Mucosa of gallbladder (tissue), 1 donor: Measurements from ENCODE around the gene AMOTL1. TPM values are rescaled to one million over a fixed set of nuclear protein-coding genes. Genes with fewer than 3 reads are reported as not detected.
"Not testable (repeated sequence)": the region's sequence is repeated elsewhere in the genome, so short reads cannot be mapped to it uniquely, and the experiment has no call there.

Source experiments
- DNase-seq: peaks from one replicate; pipeline ENCODE4 v3.0.0-alpha.2; 2020; ENCODE audit warnings: low spot score
- total RNA-seq: library from RNA; stranded (reverse); gene quantifications from one replicate; pipeline ENCODE4 v1.2.1, GENCODE V29; 2021
- donor health status: DM: no; HTN: no; CAD: no.

The AMOTL1 gene
- total RNA-seq, 1 donor from 2014 or later: 54.3 TPM

DNA sequence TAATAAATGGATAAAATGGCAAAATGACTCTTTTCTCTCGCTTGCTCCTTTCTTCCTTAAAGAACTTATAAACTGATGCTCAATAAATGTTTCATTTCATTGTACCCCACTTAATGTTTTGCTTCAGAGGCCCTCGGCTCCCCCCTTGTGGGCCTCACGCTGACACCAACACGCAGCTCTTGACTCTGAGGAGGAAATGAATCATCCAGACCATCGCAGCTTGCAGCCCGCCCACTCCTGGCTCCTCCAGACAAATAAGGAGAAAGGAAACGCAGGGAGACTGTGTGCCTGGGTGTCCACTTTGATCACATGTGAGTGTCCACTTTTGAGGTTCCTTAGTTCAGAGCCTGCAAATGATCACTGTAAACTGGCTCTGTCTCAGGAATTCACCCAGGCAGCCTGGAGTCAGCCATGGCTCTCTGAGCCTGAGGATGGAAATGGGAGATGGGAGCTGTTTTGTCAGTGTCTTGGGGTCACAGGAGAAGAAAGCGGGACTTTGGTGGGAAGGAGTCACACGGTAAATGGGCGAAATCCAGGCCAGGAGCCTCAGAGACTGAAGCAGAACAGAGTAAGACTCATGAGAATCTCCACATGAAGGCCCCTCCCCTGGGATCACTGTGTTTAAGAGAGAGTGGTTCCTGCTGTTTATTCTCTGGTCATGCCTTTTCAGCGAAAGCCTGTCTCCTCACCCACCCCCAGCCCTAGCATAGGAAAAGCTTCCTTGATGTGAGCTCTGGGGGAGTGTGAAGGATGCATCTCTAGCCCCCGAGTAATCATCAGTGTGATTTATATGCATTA lies 108.7 kb downstream of the AMOTL1 start:
- peak; percentile 77 for DNase-seq

DNA sequence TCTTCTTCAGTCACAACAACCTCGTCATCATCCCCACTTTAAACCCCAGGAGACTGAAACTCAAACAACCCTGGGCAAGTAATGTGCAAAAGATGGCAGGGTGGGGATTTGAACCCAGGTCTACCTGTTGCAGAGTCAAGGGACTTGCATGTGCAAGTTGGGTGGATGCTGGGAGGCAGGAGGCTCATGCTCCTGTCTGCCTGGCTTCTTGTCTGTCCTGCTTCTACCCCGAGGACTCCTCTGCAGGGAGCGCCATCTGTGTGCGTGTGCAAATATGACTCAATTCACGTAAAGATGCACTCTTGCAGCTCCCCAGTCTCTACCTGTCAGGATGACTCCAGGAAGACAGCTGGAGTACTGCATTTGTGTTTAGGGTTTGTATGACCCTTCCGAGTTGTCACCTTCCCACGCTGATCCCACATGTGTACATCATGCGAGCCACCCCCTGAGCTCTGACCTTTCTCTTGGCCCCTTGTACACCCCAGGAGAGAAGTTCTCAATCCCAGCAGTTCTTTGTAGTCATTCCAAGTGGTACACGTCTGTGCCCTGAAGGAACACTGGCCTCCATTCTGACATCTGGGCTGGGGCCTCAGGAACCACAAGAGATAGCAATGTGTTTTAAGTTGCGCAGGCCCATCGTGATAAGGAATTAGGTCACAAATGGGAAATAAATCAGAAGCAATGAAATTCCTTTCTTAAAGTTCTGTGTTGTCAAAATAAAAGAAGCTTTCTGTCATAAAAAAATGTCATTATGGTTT lies 109.5 kb downstream of the AMOTL1 start:
- no peak for DNase-seq

DNA sequence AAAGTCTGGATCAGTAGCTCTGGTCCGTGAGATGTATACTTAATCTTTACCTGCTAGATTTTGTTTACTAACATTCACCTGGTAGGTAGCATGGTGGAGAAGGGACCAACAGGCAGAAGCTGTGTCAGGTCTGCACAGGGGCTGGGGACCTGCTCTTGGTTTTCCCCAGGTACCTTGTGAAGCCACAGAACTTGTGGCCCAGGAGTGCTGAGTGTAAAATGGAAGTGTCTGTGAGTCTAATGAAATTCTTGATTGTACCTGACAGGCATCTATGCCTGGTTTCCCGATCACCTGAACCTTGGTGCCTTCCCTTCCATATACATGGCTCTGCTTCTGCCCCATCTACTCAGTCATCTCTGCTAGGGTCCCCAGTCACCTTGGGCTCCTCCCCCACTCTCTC lies 110.8 kb downstream of the AMOTL1 start:
- no peak for DNase-seq

DNA sequence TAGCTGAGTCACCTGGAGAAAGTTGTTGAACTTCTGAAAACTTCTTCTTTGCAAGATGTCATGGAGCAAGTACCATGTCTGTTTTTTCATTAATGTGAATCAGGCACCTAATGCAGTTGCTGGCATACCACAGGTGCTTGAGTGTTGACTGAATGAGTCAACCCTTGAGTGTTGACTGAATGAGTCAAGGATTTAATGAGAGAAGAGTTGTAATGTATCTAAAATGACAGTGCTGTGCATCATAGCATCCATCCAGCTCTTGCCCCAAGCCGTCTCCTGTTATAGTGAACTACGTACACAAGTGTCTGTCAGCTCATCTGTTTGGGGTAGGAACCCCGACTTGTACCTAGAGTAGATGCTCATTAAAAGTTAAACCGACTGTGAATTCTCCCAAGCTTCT lies 112.1 kb downstream of the AMOTL1 start:
- no peak for DNase-seq

DNA sequence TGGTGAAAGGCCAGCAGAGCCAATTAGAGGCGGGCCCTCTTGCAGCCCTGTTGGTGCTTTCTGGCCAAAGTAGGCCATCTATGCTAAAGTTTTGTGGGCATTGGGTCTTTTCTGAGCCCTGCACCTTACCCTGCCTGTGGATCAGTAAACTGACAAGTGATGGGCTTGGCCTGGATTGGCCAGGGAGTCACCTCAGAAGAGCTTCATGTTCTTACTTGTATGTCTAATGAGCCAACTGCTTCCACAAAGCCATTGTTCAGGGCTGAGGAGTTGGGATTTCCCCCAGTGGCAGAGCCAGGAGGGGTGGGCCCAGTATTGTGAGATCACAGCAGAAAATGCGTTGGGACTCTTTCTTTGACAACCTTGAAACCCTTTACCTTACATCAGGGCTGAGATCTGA lies 114.8 kb downstream of the AMOTL1 start:
- DNase-seq: no peak

DNA sequence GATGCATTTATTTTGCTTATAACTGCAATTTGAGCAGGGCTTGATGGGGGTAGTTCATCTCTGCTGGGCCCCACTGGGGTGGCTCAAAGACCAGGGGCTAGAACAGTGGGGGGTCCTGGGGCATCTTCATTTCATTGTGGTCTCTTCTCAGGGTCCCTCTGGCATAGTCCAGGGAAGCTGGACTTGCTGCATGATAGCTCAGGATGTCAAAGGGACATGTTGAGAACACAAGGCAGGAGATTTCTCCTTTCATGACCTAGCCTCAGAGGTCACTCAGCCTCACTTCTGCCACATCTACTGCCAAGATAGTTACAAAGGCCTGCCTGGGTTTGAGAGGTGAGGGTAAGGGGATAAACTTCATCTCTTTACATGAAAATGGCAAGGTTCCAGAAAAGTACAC lies 115.7 kb downstream of the AMOTL1 start:
- DNase-seq: no peak

DNA sequence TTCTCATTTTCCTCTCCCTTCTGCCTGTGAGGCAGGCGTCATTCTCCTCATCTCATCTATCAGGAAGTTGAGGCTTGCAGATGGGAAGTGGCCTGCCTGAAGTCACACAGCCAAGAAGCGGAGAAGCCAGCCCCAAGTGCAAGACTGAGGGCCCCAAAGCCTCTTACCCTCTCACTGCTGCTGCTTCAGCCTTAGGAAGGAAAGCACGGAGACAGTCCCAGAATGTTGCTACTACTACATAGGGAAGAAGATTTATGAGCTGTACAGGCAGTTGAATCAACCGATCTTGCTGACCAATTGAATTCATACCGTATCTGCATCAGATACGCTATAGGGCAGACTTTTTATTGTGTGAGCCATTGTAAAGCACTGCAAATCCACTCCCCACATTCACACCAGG lies 116.2 kb downstream of the AMOTL1 start:
- DNase-seq: no peak

DNA sequence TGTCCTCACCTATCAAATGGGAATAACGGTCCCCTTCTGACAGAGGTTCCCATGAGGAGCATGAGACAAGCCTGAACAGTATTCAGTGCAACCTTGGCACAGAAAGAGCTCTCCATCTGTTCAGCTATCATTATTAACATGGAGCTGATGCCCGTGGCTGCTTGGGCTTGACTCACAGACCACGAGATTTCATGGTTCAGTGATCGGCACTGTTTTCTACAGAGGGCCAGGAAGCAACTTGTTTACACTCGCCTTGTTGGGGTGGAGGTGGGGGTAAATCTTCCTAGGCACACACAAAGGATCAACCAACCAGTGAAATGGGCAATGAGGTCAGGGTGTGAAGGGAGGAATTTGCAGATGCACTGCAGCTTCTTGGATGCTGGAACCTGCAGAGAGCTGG lies 117.0 kb downstream of the AMOTL1 start:
- DNase-seq: no peak

DNA sequence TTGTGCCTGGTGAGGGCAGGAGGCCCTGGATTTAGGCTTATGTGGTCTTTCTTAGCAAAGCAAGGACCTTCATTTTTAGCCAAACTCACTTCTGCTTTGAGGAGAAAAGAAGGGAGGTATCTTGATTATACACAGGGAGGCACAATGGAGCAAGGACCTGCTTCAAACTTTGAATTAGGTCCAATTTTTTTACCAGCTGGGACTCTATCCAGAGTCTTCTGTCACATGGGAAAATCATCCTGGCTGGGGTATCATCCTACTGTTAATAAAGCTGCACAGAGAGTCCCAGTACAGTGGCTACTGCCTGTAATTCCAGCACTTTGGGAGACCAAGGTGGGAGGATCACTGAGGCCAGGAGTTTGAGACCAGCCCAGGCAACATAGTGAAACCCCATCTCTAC lies 117.4 kb downstream of the AMOTL1 start:
- DNase-seq: no peak

DNA sequence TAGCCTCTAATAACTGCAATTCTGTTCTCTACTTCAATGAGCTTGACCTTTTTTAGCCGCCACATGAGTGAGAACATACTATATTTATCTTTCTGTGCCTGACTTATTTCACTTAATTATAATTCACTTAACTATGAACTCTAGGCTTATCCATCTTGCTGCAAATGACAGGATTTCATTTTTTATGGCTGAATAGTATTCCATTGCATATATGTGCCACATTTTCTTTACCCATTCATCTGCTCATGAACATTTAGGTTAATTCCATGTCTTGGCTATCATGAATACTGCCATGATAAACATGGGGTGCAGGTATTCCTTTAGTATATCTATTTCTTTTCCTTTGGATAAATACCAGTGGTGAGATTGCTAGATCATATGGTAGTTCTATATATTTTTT lies 120.0 kb downstream of the AMOTL1 start:
- no peak for DNase-seq

DNA sequence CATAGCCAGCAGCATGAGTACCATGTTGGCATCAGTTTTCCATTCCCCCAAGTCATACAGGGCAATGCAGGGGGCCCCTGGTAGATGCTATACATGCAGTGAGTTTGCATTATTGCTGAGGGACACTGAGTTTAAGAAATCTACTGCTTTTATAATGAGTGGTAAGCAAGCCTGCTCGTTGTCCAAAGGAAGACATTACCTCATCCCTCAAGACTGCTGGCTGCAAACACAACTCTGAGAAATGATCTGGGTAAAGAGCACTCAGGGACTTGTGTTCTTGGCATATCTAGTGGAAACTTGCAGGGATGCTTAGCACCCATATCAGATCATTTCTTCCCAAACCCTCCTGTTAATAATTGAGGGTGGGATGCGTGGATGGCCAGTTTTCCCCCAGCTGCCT lies 127.3 kb downstream of the AMOTL1 start:
- no peak for DNase-seq

DNA sequence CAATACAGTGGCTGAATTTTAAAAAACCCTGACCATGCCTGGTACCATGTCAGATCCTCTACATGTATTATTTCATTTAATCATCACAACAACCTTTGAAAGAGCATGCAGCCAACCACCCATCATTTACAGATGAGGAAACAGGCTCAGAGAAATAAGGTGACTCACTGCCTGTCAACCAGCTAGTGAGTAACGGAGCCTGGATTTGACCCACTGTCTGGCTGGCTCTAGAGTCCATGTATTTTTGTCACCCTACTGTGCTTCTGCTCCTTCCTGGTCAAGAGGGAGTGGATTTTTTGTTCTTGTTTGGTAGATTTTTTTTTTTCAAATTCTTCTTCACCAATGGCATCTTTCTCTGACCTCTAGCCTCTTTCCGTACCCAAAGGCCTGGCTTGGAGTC lies 127.8 kb downstream of the AMOTL1 start:
- no peak for DNase-seq

DNA sequence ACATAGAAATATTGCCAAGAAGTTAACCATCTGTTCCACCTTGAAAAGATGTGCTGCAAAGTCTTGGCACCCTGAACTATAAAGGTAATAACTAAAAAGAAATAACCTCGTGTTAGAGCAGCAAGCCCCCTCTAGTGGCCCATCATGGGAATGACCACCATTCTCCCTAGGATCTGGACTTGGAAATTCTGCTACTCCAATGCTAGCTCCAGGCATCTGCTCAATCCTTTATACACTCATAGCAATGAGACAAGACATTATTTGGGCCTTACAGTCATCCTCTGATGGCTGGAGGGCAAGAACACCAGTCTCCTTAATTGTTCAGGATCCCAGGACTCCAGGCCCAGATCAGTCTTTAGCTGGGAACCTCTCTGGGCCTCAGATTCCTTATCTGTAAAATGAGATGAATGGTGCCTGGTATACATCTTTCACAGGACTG lies 129.2 kb downstream of the AMOTL1 start:
- peak; percentile 43 for DNase-seq

DNA sequence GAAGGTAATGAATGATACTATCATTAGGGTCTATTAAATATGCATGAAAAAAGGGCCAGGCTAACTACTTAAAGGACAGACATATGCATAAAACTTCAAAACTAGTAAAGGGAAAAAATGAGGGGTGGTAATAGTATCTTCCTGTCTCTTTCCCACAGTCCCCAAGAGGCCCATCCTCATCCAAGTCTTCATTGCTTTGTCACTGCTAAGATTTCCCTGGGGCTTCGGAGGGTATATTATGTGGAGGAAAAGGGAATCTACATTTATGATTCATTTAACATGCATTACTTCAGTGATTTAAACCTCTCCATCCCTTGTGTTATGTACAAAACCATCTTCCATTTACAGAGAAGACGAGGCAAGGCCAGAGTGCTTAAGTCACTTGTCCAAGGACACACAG lies 139.1 kb downstream of the AMOTL1 start:
- DNase-seq: no peak

DNA sequence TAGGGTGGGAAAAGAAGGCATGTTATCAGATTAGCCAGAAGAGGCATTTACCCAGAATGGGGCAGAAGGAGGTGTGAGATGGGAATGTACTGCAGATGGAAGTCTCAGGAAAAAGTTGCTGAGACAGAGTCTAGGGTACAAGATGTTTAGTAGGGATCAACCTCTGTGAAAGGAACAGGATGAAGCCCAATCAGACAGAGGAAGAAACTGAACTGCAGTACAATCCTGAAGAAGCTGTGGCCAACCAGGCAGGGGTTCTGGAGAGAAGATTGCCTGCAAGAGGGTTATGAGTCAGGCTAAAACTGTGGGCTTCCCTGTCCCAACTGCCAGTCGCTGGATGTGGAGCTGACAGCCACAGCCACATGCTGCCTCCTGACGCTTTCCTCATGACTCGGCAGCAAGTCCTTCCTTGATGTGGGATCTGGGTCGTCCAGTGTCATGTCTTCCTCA lies 141.2 kb downstream of the AMOTL1 start:
- DNase-seq: no peak

DNA sequence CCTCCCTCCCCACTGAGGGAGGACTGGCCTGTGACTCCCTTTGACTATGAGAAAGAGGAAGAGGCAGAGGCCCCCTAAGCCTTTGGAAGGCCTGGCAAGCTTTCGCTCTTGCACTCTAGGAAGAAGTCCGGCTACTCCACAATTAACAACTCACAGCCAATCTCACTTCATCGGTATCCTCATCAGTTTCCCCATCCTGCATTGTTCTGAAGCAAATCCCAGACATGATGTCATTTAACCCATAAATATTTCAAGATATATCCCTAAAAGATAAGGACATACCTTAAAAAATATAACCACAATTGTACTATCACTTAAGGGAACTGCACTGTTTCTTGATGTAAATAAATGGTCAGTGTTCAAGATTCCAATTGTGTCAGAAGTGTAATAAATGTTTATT lies 142.1 kb downstream of the AMOTL1 start:
- no peak for DNase-seq

DNA sequence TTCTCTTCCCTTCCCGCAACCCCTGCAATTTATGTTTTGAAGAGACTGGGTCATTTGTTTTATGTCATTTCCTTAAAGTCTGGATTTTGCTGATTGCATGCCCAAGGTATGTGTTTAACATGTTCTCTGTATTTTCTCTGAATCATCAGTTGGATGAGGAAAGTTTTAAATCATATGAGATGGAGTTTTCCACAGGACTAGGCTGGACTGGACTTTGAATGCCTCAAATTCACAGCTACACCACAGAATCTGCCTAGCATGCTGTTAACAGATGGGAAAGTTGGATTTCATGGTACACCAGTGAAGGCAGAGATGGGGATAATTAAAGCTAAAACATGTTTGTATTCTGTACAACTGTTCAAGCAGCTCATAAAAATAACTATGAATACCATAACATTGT lies 142.6 kb downstream of the AMOTL1 start:
- DNase-seq: no peak

DNA sequence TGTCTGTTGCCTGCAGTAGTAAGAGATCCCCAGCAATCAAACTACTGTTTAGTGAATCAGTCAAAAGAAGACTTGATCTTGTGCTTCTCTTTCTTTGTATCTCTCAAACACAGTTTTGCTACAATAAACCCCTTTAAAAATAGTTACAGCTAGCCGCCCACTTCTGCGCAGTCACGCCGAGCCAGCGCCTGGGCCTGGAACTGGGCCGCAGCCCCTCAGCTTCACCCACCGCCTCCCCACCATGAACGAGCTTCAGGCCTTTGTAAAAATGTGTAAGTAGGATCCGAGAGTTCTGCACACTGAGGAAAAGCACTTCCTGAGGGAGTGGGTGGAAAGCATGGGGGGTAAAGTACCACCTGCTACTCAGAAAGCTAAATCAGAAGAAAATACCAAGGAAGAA lies 144.7 kb downstream of the AMOTL1 start:
- DNase-seq: no peak

DNA sequence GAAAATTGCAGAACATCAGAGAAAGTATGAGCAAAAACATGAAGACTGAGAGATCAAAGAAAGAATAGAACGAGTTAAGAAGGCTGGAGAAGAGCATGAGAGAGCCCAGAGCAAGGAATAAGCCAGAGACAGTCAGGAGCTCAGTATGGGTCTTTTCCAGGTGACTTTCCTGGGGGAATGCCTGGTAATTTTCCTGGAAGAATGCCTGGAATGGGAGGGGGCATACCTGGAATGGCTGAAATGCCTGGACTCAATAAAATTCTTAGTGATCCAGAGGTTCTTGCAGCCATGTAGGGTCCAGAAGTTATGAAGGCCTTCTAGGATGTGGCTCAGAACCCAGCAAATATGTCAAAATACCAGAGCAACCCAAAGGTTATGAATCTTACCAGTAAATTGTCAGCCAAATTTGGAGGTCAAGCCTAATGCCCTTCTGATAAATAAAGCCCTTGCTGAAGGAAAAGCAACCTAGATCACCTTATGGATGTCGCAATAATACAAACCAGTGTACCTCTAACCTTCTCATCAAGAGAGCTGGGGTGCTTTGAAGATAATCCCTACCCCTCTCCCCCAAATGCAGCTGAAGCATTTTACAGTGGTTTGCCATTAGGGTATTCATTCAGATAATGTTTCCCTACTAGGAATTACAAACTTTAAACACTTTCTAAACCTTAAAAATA lies 145.7 kb downstream of the AMOTL1 start:
- not testable (repeated sequence) for DNase-seq

DNA sequence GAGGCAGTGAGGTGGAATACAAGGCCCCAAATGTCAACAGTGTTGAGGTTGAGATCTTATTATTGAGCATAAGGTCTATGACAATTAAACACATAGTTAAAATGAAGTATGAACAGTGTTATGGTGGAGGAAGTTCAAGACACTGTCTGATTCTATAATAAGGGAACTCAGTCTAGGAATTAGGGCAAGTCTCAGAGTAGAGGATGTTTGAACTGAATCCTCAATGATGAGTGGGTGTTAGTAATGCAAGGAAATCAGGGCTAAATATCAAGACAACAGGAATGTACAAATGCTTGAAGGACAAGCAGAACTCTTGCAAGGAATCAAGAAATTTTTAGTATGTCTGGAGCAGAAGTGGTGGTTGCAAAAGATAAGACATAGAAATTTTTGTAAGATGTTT lies 152.2 kb downstream of the AMOTL1 start:
- no peak for DNase-seq

DNA sequence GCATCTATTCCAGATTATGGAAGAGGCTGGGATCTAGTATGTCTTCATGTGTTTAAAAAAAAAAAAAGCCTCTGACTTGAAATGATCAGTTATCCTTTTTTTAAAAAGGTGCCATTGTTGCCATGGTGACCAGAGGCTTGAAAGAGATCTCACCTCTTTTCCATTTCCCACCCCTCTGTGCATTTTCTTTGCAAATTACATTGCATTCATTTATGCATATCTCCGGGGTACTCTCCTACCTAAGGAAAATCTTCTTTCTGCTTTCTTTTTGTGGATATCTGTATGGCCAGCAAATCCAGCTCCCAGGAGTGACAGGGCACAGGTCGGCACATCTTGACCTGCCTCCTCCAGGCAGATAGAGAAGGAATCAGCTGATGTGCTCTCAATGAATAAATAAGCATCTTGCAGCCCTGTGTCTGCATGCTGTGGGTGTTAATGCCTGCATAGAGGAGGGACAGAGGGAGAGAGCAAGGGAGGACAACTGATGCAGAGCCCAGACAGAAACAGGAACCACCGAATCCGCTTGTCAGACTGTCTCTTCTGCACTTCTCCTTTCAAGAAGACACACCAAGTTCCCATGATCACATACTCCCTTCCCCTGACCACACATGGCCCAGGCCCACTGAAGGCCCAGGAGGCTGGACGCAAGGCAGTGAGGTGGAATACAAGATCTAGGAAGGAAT lies 154.3 kb downstream of the AMOTL1 start:
- DNase-seq: no peak

DNA sequence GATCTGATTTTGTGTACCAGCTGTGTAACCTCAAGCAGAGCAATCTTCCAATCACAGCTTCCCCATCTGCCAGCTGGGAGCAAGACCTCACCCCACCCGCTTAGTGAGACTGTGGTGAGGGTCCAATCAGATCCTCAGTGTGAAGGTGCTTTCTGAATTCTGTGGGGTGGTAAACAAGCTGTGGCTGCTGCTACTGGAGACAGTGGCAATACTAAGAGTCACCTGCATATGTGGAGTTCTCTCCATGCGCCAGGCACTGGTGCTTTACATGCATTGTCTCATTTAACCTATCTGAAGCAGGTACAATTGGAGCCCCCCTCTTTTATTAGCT lies 154.8 kb downstream of the AMOTL1 start:
- DNase-seq: no peak
